Measurements from ENCODE around the gene GMDS.

- TF ChIP-seq, protein P1, sequence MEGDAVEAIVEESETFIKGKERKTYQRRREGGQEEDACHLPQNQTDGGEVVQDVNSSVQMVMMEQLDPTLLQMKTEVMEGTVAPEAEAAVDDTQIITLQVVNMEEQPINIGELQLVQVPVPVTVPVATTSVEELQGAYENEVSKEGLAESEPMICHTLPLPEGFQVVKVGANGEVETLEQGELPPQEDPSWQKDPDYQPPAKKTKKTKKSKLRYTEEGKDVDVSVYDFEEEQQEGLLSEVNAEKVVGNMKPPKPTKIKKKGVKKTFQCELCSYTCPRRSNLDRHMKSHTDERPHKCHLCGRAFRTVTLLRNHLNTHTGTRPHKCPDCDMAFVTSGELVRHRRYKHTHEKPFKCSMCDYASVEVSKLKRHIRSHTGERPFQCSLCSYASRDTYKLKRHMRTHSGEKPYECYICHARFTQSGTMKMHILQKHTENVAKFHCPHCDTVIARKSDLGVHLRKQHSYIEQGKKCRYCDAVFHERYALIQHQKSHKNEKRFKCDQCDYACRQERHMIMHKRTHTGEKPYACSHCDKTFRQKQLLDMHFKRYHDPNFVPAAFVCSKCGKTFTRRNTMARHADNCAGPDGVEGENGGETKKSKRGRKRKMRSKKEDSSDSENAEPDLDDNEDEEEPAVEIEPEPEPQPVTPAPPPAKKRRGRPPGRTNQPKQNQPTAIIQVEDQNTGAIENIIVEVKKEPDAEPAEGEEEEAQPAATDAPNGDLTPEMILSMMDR (conservative IDR thresholded peaks at IDR 0.05 in 1 of 2, IDR thresholded peaks at IDR 0.05 in 1 of 2; ENCODE audit: extremely low read depth in 1 of 2, insufficient read depth in 1 of 2, low read depth in 1 of 2, low read length in 2 of 2): no peak
- no peak for TF ChIP-seq EZH2 (IDR thresholded peaks at IDR 0.05; ENCODE audit: borderline replicate concordance, low read length)
These were observed 134.2 kb downstream of the GMDS start for GRCh38 chr6:2111162-2111677.
